K562 (cell line): ENCODE results near the gene R3HDM1. TPM values are rescaled to one million over a fixed set of nuclear protein-coding genes. Genes with fewer than 3 reads are reported as not detected.

Source experiments
- BCOR ChIP-seq: fragments of 450-650 bp; IDR thresholded peaks from 2 replicates; pipeline ENCODE4 v1.6.1; 2016
- CBFB ChIP-seq: sonication (generic); formaldehyde crosslinking; IDR thresholded peaks from 2 replicates; pipeline ENCODE4 v1.4.0; 2020; ENCODE audit warnings: mild to moderate bottlenecking, missing genetic modification reagents
- CREB1 ChIP-seq, 2 experiments: sonication (generic) in 1 of 2; formaldehyde crosslinking in 1 of 2; IDR thresholded peaks; 2 replicates each; pipeline versions ENCODE4 v1.6.1 to v1.8.0; 2012 to 2022; ENCODE audit warnings: inconsistent platforms in 1 of 2, mild to moderate bottlenecking in 1 of 2, missing genetic modification reagents in 1 of 2, moderate library complexity in 1 of 2
- FIP1L1 ChIP-seq: fragments of 200-400 bp; formaldehyde crosslinking; IDR thresholded peaks from 2 replicates; pipeline ENCODE4 v1.6.1; 2018; ENCODE audit warnings: mild to moderate bottlenecking, low read depth, low read length; ENCODE audit not compliant: poor library complexity, severe bottlenecking
- FOXK2 ChIP-seq, 2 experiments: fragments of 450-650 bp; IDR thresholded peaks in 1 of 2; conservative IDR thresholded peaks in 1 of 2; 2 replicates each; pipeline ENCODE4 v1.6.1; 2016; ENCODE audit warnings: low read depth in 2 of 2, mild to moderate bottlenecking in 1 of 2
- HMGN3 ChIP-seq: IDR thresholded peaks from 2 replicates; pipeline ENCODE4 v1.6.1; 2011; ENCODE audit warnings: borderline replicate concordance, low read depth, mild to moderate bottlenecking, mixed read lengths, low read length; ENCODE audit not compliant: insufficient read length; ENCODE audit errors: extremely low read depth
- MED1 ChIP-seq: sonication (generic); formaldehyde crosslinking; IDR thresholded peaks from 2 replicates; pipeline ENCODE4 v1.8.1; 2023; ENCODE audit warnings: missing genetic modification reagents, borderline replicate concordance
- NFYB ChIP-seq: IDR thresholded peaks from 2 replicates; pipeline ENCODE4 v1.6.1; 2011; ENCODE audit warnings: mild to moderate bottlenecking, moderate library complexity; ENCODE audit not compliant: insufficient read length; ENCODE audit errors: extremely low read depth
- PHF20 ChIP-seq: fragments of 450-650 bp; IDR thresholded peaks from 2 replicates; pipeline ENCODE4 v1.6.1; 2018; ENCODE audit not compliant: partially characterized antibody
- RBBP5 ChIP-seq: fragments of 200-600 bp; sonication (generic); IDR thresholded peaks from 2 replicates; pipeline ENCODE4 v1.6.1; 2012; ENCODE audit warnings: borderline replicate concordance, mild to moderate bottlenecking, low read length, control low read depth, inconsistent platforms; ENCODE audit not compliant: insufficient read depth, poor library complexity, severe bottlenecking
- RNF2 ChIP-seq: sonication (generic); IDR thresholded peaks from 2 replicates; pipeline ENCODE4 v1.6.1; 2016
- SRSF7 ChIP-seq: fragments of 200-400 bp; formaldehyde crosslinking; optimal IDR thresholded peaks from 2 replicates; pipeline ENCODE3; 2017; ENCODE audit warnings: mild to moderate bottlenecking, low read depth, low read length
- XRCC4 ChIP-seq: IDR thresholded peaks from one replicate; pipeline ENCODE4 v1.6.1; 2011; ENCODE audit not compliant: insufficient read depth, insufficient read length; ENCODE audit errors: extremely low read depth
- ZEB2 ChIP-seq: fragments of 450-650 bp; IDR thresholded peaks from 2 replicates; pipeline ENCODE4 v1.6.1; 2016
- ZNF324 ChIP-seq: fragments of 250-450 bp; sonication (Bioruptor Pico); IDR thresholded peaks from 2 replicates; pipeline ENCODE4 v1.4.0; 2020; ENCODE audit warnings: mild to moderate bottlenecking
- ZNF77 ChIP-seq: fragments of 250-450 bp; sonication (Bioruptor Pico); IDR thresholded peaks from 2 replicates; pipeline ENCODE4 v1.5.0; 2020
- polyA plus RNA-seq, 8 experiments: library from polyadenylated mRNA; depleted of rRNA in 4 of 8; stranded (reverse) in 5 of 8; unstranded in 3 of 8; fragments of >200 nt; fragmentation: Nextera tagmentation in 2 of 8; fragmentation: Illumina TruSeq in 1 of 8; extraction: Ambion mirVana in 2 of 8; extraction: Trizol in 1 of 8; gene quantifications; 2 replicates each; pipeline versions ENCODE4 v1.2.1 to v1.2.3, GENCODE V29; 2011 to 2014; ENCODE audit warnings: inconsistent platforms in 1 of 8, missing spikeins in 1 of 8
- total RNA-seq, 7 experiments: library from RNA; depleted of rRNA in 6 of 7; stranded (reverse); fragments of >200 nt in 6 of 7; fragmentation: Illumina TruSeq in 2 of 7; extraction: Trizol in 2 of 7; gene quantifications; 2 replicates each; pipeline versions ENCODE4 v1.2.1 to v1.2.3, GENCODE V29; 2011 to 2021; ENCODE audit warnings: low replicate concordance in 1 of 7
- TF ChIP-seq, protein P1 (sequence below): fragments of 450-650 bp; IDR thresholded peaks from 2 replicates; pipeline ENCODE4 v1.6.1; 2016; ENCODE audit warnings: low read depth
- TF ChIP-seq, protein P2 (sequence below): fragments of 250-450 bp; sonication (Bioruptor Pico); IDR thresholded peaks from 2 replicates; pipeline ENCODE4 v1.9.0; 2021; ENCODE audit warnings: mild to moderate bottlenecking, inconsistent platforms

Gene R3HDM1
- total and polyA plus RNA-seq, 9 of the 15 experiments (the other 6 are each of a cell fraction or from before 2014, with no cell fraction given), result 12.4 to 89.4 (median 31.0) TPM

DNA sequence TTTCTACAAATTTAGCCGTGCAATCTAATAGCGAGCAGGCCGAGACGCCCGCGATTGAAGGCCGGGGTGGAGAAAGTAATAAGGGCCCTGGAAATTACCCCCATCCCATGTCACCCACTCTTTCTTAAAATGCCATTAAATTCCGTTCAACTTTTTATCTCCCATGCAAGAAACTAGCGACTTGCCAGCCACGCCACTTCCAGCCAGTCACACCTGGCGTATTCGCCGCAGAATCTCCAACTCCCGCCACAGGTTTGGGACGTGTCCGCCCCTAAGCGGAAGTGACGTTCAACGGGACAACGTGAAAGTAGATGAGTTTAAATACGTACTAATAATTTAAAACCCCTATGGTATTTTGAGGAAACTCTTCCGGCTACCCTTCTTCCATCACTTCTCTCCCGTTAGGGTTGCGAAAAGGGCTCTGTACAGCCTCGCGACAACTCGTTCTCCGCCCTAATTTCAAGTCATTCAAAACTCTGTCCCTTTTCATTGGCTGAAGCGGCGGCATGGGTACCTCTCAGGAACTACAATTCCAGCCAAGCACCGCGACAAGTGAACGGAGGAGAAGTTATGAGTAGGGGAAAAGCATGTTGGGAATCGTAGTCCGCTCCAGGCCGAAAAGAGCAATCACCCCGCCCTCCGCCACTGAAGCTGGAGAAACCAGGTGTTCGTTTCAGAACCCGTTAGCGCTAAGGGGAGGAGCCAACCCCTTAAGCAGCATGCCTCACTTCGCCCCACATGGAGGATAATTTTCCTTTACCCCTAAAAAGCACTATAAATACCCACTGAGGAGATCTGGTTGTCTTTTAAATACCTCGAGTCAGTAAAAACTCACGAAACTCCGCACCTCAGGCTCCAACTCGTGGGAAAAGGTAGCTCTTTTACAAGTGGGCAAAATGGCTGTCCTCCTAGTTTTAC, 712 bp upstream of the R3HDM1 start, which contains the start of gene ZRANB3 (continued):
- TF ChIP-seq, protein P1, sequence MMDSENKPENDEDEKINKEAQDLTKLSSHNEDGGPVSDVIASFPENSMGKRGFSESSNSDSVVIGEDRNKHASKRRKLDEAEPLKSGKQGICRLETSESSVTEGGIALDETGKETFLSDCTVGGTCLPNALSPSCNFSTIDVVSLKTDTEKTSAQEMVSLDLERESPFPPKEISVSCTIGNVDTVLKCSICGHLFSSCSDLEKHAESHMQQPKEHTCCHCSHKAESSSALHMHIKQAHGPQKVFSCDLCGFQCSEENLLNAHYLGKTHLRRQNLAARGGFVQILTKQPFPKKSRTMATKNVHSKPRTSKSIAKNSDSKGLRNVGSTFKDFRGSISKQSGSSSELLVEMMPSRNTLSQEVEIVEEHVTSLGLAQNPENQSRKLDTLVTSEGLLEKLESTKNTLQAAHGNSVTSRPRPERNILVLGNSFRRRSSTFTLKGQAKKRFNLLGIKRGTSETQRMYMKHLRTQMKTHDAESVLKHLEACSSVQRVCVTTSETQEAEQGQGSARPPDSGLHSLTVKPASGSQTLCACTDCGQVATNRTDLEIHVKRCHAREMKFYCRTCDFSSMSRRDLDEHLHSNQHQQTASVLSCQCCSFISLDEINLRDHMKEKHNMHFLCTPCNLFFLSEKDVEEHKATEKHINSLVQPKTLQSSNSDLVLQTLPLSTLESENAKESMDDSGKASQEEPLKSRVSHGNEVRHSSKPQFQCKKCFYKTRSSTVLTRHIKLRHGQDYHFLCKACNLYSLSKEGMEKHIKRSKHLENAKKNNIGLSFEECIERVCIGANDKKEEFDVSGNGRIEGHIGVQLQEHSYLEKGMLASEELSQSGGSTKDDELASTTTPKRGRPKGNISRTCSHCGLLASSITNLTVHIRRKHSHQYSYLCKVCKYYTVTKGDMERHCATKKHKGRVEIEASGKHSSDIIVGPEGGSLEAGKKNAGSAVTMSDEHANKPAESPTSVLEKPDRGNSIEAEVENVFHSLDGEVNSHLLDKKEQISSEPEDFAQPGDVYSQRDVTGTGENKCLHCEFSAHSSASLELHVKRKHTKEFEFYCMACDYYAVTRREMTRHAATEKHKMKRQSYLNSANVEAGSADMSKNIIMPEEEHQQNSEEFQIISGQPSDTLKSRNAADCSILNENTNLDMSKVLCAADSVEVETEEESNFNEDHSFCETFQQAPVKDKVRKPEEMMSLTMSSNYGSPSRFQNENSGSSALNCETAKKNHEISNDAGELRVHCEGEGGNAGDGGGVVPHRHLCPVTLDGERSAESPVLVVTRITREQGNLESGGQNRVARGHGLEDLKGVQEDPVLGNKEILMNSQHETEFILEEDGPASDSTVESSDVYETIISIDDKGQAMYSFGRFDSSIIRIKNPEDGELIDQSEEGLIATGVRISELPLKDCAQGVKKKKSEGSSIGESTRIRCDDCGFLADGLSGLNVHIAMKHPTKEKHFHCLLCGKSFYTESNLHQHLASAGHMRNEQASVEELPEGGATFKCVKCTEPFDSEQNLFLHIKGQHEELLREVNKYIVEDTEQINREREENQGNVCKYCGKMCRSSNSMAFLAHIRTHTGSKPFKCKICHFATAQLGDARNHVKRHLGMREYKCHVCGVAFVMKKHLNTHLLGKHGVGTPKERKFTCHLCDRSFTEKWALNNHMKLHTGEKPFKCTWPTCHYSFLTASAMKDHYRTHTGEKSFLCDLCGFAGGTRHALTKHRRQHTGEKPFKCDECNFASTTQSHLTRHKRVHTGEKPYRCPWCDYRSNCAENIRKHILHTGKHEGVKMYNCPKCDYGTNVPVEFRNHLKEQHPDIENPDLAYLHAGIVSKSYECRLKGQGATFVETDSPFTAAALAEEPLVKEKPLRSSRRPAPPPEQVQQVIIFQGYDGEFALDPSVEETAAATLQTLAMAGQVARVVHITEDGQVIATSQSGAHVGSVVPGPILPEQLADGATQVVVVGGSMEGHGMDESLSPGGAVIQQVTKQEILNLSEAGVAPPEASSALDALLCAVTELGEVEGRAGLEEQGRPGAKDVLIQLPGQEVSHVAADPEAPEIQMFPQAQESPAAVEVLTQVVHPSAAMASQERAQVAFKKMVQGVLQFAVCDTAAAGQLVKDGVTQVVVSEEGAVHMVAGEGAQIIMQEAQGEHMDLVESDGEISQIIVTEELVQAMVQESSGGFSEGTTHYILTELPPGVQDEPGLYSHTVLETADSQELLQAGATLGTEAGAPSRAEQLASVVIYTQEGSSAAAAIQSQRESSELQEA, result no peak
- TF ChIP-seq HMGN3, result no peak
- no peak for TF ChIP-seq SRSF7
- no peak for TF ChIP-seq BCOR
- no peak for TF ChIP-seq XRCC4
- TF ChIP-seq PHF20, result no peak
- TF ChIP-seq, protein P2, sequence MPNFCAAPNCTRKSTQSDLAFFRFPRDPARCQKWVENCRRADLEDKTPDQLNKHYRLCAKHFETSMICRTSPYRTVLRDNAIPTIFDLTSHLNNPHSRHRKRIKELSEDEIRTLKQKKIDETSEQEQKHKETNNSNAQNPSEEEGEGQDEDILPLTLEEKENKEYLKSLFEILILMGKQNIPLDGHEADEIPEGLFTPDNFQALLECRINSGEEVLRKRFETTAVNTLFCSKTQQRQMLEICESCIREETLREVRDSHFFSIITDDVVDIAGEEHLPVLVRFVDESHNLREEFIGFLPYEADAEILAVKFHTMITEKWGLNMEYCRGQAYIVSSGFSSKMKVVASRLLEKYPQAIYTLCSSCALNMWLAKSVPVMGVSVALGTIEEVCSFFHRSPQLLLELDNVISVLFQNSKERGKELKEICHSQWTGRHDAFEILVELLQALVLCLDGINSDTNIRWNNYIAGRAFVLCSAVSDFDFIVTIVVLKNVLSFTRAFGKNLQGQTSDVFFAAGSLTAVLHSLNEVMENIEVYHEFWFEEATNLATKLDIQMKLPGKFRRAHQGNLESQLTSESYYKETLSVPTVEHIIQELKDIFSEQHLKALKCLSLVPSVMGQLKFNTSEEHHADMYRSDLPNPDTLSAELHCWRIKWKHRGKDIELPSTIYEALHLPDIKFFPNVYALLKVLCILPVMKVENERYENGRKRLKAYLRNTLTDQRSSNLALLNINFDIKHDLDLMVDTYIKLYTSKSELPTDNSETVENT (CRISPR knock-in tag), result no peak
- no peak for TF ChIP-seq RNF2
- TF ChIP-seq FOXK2 (conservative IDR thresholded peaks at IDR 0.05 in 1 of 2, IDR thresholded peaks at IDR 0.05 in 1 of 2; ENCODE audit: low read depth in 2 of 2), result peak in 1 of 2 experiments; percentile 5; a peak in 1 of 4 replicates
- TF ChIP-seq CREB1 (IDR thresholded peaks at IDR 0.05), result peak; percentile 82
- TF ChIP-seq CREB1 (CRISPR knock-in tag; IDR thresholded peaks at IDR 0.05), result peak; percentile 79
- no peak for TF ChIP-seq RBBP5
- no peak for TF ChIP-seq CBFB
- TF ChIP-seq ZEB2, result peak; percentile 41
- TF ChIP-seq ZNF77, result no peak
- peak; percentile 77 for TF ChIP-seq NFYB
- TF ChIP-seq MED1, result no peak
- TF ChIP-seq FIP1L1, result no peak
- TF ChIP-seq ZNF324 (CRISPR knock-in tag), result no peak
